ENCODE measurements around the gene EVL.

DNA sequence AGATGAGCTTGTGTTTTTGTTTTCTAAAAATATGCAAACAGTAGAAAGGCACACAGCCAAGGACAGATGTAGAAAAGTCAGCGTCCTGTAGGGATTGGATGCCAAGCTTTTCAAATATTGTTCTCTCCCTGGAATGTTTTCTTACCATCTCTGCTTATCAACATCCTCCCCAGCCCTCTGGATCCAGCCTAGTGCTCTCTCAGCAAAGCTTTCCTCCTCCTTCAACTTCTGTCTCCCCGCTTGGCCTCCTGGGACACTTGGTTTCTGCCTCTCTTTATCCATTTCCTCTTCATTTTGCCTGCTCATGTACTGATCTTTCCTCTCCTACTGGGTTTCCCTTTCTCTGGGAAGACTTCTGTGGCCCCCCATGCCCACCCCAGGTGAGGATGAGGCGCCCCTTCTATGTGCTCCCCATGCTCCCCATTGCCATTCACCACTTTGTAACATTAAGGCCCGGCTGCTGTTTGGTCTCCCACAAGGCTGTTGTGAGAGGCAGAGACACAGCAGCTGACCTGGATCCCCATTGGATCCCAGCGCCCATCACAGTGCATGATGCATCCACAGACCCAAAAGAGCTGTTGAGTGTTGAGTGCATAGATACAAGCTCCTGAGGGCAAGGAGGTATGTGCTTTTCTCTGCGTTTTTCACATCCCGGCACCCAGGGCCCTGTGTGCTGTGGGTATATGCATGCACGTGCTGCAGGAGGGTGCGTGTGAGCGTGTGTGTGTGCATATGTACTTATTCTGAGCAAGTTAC is 38.2 kb downstream of the EVL start:
- TF ChIP-seq, protein P1, sequence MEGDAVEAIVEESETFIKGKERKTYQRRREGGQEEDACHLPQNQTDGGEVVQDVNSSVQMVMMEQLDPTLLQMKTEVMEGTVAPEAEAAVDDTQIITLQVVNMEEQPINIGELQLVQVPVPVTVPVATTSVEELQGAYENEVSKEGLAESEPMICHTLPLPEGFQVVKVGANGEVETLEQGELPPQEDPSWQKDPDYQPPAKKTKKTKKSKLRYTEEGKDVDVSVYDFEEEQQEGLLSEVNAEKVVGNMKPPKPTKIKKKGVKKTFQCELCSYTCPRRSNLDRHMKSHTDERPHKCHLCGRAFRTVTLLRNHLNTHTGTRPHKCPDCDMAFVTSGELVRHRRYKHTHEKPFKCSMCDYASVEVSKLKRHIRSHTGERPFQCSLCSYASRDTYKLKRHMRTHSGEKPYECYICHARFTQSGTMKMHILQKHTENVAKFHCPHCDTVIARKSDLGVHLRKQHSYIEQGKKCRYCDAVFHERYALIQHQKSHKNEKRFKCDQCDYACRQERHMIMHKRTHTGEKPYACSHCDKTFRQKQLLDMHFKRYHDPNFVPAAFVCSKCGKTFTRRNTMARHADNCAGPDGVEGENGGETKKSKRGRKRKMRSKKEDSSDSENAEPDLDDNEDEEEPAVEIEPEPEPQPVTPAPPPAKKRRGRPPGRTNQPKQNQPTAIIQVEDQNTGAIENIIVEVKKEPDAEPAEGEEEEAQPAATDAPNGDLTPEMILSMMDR (IDR thresholded peaks at IDR 0.05), result no peak
- peak; percentile 23 for TF ChIP-seq POLR2AphosphoS5 (IDR thresholded peaks at IDR 0.05)
- no peak for TF ChIP-seq POLR2A (IDR thresholded peaks at IDR 0.05)

Data from prostate gland (tissue), 2 donors.